Hair follicle dermal papilla cell (primary cell): ENCODE results near the gene LY6G5B. TPM values are rescaled to one million over a fixed set of nuclear protein-coding genes. Genes with fewer than 3 reads are reported as not detected.

Experiments
- total RNA-seq: library from RNA; depleted of rRNA; stranded (reverse); fragments of >200 nt; gene quantifications from 2 replicates; pipeline ENCODE4 v1.2.3, GENCODE V29; 2012

The LY6G5B gene
- 6.3 and 8.4 TPM in 2 replicates for total RNA-seq

GRCh38 chr6:31669676-31670075 is at the start of gene LY6G5B:
Gene LY6G5B (plus strand): TSS chr6:31669976. CDS start chr6:31670951, 975 bp downstream.

DNA sequence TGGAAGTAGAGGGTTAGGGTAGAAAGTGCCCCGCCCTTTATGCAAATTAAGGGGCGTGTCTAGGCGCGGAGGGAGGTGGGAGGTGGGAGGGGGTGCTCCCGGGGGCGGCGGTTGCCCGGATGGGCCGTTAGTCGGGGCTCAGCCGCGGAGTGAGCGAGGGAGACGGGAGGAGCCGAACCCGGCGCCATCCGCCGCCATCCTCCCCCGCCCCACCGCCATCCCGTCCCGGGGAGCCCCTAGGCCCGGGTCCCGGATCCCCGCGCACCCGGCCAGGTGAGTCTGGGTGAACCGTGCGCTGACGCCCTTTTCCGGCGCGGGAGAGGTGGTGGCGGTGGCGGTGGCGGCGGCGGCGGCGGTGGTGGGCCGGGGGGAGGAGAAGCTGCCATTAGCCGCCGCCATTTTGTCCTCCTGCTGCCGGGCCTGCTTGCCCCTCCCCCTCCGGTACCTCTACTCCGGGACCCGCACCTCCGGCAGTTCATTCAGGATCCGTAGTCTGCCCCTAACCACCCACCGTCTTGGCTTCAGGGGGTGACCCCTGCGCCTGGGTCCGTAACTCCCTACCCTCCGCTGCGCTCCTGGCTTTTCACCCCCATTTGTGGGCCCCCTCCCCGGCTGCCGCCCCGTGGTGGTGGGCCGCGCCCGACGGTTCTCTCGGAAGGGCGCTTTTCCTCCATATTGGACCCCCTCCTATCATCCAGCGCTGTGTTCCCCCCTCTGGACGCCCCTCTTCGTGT is 49.0 kb upstream of the LY6G5B start, which contains the start of gene PRRC2A:
Gene PRRC2A, plus strand, starts transcription at position 130 of the 734 bp plus-strand sequence. CDS start 2,075 bp downstream, outside the sequence.

DNA sequence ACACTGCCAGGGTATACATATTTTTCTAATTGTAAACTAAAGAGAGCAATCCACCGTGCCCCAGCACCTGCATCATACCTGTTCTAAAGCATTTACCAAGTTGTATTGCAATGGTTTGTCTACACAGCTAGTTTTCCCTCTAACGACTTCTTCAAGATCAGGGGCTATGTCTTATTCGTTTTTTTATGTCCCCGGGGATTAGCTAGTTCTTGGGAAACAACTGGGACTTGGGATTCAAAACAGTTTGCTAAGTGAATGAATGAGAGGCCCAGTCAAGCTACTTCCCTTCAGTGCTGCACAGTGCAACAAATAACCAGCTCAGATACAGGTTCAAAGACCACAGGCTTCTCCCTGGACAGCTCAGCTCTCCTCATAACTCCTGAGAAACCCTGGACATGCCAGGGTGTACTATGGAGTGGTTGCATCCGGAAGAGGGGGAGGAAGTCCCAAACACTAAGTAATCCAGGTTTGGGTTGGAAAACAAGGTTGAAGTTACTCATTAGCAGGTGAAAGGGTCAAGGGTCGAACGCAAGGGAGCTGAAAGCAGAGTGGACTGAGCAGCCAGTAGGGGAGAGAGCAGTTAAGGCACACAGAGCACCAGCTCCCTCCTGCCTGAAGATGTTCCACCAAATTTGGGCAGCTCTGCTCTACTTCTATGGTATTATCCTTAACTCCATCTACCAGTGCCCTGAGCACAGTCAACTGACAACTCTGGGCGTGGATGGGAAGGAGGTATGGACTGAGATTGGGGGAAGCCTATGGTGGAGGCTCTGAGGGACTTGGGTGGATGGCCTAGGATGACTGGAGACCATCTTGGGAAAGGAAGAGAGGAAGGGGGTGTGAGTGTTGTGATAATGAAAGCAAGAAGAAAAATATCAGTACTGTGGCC is 14.2 kb upstream of the LY6G5B start, which contains the start of gene APOM:
Gene APOM, plus strand, starts transcription at position 546 of the 889 bp plus-strand sequence. Its CDS starts 73 bp downstream, at position 619.

DNA sequence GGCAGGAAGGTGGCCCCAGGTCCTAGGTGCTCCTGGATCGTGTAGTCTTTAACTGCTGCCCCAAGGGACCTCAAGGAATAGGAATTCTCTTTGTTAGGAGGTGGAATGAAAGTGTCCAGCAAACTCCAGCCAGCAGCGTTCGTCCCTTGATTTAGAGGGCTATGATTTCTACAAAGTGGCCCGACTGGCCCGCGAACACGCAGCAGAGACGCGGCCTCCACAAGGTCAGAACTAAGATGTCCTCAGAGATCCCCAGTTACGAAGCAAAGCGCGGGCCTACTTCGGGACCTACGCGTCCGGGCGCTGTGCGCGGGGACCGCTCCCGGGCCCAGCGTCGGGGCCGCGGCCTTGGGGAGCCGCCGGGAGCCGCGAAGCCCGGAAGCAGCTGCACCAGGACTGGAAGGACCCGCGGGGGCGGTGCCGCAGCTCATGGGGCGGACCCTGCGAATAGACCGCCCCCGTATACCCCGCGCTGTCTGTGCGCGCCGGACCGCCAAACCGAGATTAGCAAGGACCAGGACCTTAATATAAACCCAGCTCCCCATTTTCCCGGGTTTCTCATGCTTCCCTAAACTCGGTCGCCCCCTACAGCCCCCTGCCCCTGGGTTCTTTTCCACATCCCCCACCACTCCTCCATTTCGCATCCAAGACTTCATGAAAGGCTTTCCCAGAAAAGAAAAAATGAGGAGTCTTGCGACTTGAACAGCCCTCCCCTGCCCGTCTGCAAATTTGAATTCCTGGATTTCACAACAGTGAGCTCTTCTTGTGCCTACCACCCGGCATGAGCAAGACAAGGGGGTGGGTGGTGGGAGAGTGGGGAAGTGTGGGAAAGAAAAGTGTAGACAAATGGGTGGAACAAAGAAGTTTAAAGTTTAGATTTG is 9.2 kb upstream of the LY6G5B start, which contains the start of gene C6orf47:
Gene C6orf47, minus strand, starts transcription at position 398 of the 881 bp plus-strand sequence. CDS start 831 bp downstream, outside the sequence.

GRCh38 chr6:31664790-31665500 is 4.8 kb upstream of the LY6G5B start, which contains the start of gene GPANK1:
Gene GPANK1 (minus strand): TSS chr6:31664997. CDS start chr6:31664478, 519 bp downstream.

GRCh38 chr6:31665501-31666336 is 4.1 kb upstream of the LY6G5B start, which contains the start of gene CSNK2B:
Gene CSNK2B (plus strand): TSS chr6:31666080. CDS start chr6:31666832, 752 bp downstream.

DNA sequence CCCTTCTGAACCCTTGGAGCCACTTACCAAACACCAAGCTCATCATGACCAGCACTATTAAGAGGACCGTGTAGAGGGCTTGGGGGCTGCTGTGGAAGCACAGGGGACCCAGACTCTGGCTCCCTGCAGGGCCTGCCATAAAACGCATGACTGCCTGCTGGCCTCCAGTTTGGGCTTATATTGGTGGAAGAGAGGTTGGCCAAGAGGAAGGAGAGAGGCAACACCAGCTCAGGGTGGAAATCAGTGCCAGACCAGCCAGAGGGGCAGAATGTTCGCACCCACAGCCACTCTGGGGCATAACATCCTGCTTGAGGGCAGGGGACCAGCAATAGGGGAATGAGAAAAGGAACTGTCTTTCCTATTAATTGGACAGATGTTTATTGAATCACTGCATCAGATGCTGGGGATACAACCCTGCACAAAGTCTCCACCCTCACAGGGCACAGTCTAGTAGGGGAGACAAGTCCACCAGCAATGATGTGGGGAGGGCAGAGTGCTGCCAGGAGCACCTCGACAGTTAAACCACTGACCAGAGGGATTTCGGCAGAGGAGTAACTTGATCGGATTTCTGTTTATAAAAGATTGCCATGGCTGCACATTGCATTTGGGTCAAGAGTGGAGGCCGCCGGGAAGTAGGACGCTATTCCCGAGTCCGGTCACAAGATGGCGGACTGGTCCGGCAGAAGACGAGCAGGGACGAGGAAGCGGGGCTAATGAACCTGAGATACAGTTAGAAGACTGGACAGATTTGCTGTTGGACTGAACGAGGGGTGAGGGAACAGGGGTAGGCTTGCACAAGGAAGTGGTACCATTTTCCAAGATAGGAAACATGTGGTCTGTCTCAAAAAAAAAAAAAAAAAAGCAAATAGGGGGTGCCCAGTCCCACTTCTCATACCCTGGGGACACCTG is 10.7 kb downstream of the LY6G5B start, which contains the start of gene LY6G5C:
Gene LY6G5C, minus strand, starts transcription at position 842 of the 909 bp plus-strand sequence. Its CDS starts 694 bp downstream, at position 148.

GRCh38 chr6:31702819-31703716 is 33.3 kb downstream of the LY6G5B start, which contains the start of gene ABHD16A:
Gene ABHD16A (minus strand): TSS chr6:31703324. CDS start chr6:31703281, 43 bp downstream.

DNA sequence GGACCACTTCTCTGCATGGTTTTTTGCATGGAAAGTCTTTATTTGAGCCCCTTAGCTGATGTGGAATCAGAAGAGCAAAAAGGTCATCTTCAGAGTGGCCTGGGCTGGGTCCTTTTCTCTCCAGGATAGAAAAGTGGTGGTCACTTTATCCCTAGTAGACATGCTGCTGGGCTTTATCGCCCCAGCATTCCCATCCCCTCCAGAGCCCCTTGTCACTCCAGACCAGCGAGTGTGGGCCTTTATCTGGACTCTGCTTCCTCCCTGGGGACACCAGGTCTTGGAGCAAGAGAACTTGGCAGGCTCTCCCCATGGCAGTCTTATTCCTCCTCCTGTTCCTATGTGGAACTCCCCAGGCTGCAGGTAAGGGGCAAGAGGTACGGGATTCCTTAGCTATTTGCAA is 36.8 kb downstream of the LY6G5B start, which contains the start of gene LY6G6F:
Gene LY6G6F, plus strand, starts transcription at position 268 of the 400 bp plus-strand sequence. Its CDS starts 41 bp downstream, at position 309.

DNA sequence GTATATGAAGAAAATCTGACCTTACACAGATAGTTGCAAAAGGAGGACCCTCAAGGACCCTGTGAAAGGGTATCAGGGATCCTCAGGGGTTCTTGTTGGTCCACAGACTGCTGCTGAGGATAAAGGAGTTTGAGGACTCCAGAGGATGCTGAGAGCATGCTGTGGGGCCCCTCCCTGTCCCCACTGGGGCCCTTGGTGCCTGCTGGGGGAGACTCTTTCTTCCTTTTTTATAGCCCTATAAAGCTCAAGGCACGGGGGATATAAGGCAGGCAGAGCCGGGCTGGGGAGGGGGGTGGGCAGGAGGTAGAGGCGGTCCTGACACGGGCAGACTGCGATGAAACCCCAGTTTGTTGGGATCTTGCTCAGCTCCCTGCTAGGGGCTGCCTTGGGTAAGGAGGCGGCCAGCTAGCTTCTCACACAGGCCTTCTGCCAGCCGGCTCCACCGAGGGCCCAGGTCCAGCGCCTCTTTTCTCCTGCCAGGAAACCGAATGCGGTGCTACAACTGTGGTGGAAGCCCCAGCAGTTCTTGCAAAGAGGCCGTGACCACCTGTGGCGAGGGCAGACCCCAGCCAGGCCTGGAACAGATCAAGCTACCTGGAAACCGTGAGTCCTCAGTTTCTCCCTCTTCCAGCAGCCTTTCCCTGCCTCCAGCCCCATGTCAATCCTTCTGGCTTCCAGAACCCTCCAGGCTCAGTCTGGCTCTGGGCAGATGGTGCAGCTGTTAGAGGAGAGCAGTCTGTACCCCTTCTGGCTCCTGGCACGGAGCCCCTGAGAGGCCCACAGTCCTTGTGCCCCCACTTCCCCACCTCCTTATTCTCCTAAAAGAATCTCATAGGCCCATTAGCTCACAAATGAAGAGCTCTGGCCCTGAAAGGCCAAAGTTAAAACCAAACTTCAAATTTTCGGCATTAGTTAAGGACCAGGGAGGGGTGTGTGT is 45.5 kb downstream of the LY6G5B start, which contains the start of gene LY6G6D:
Gene LY6G6D, plus strand, starts transcription at position 327 of the 937 bp plus-strand sequence. Its CDS starts 8 bp downstream, at position 335.

DNA sequence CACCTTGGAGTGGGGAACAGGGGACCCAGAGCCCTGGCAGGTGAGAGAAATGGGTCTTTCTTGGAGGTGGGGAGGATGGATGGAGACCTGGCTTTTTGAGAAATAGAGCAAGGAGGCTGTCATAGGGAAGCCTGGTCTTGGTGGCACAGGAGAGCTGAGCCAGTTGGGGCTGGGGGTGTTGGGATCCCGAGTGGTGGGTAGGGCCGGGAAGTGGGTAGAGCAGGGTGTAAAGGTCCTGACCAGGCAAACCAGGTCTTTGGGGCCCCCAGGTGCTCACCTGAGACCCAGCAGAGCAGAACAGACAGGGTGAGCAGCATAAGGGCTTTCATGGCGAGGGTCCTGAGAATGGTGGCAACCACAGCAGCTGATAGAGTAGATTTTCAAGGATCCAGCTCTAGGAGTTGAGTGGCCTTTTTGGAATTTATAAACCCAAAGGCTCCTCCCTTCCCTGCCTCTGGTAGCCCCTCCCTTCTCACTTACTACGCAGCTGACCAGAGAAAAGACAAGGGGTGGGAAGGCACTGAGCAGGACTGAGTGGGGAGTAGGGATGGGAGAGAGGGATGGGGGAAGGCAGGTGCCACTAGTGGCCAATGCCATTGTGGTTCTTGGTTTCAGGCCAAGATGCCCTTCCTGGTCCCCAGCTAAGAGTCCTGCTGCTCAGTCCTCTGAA is 51.7 kb downstream of the LY6G5B start, which contains the start of gene LY6G6C:
Gene LY6G6C, minus strand, starts transcription at position 396 of the 670 bp plus-strand sequence. Its CDS starts 67 bp downstream, at position 329.

